HepG2 (cell line): Measurements from ENCODE around the gene ANKZF1. TPM values are rescaled to one million over a fixed set of nuclear protein-coding genes. Genes with fewer than 3 reads are reported as not detected.

Experiments
- ATRX ChIP-seq: sonication (generic); formaldehyde crosslinking; IDR thresholded peaks from 2 replicates; pipeline ENCODE4 v1.4.0; 2020; ENCODE audit warnings: missing genetic modification reagents, borderline replicate concordance
- DR1 ChIP-seq: sonication (generic); formaldehyde crosslinking; IDR thresholded peaks from 2 replicates; pipeline ENCODE4 v1.8.0; 2021; ENCODE audit warnings: mild to moderate bottlenecking, missing genetic modification reagents, inconsistent platforms
- HNRNPUL1 ChIP-seq: fragments of 200-400 bp; formaldehyde crosslinking; IDR thresholded peaks from 2 replicates; pipeline ENCODE4 v1.6.1; 2017; ENCODE audit warnings: low read depth, mild to moderate bottlenecking, low read length, moderate library complexity
- IKZF5 ChIP-seq: IDR thresholded peaks from 2 replicates; pipeline ENCODE4 v1.6.1; 2018; ENCODE audit warnings: missing genetic modification reagents, mild to moderate bottlenecking, missing compliant biosample characterization
- NFE2 ChIP-seq: sonication (generic); formaldehyde crosslinking; IDR thresholded peaks from 2 replicates; pipeline ENCODE4 v1.4.0; 2020; ENCODE audit warnings: missing genetic modification reagents
- NFIC ChIP-seq: IDR thresholded peaks from 2 replicates; pipeline ENCODE4 v1.6.1; 2012; ENCODE audit warnings: mild to moderate bottlenecking, low read length, inconsistent platforms
- NKX3-1 ChIP-seq: sonication (generic); formaldehyde crosslinking; IDR thresholded peaks from 2 replicates; pipeline ENCODE4 v1.5.0; 2020; ENCODE audit warnings: missing genetic modification reagents
- PREB ChIP-seq: sonication (generic); formaldehyde crosslinking; IDR thresholded peaks from 2 replicates; pipeline ENCODE4 v1.4.0; 2020; ENCODE audit warnings: missing genetic modification reagents
- RBFOX2 ChIP-seq: fragments of 200-400 bp; formaldehyde crosslinking; IDR thresholded peaks from 2 replicates; pipeline ENCODE4 v1.6.1; 2017; ENCODE audit warnings: low read depth, mild to moderate bottlenecking, low read length
- RCOR2 ChIP-seq: IDR thresholded peaks from 2 replicates; pipeline ENCODE4 v1.6.1; 2016; ENCODE audit warnings: missing biosample characterization, missing genetic modification reagents
- RFXANK ChIP-seq: IDR thresholded peaks from 2 replicates; pipeline ENCODE4 v1.6.1; 2016
- SMARCC2 ChIP-seq: fragments of 450-650 bp; IDR thresholded peaks from 2 replicates; pipeline ENCODE4 v1.6.1; 2017; ENCODE audit warnings: antibody characterized with exemption, mild to moderate bottlenecking
- SMYD3 ChIP-seq: sonication (generic); formaldehyde crosslinking; IDR thresholded peaks from 2 replicates; pipeline ENCODE4 v1.8.1; 2023; ENCODE audit warnings: mild to moderate bottlenecking, missing genetic modification reagents
- TSC22D2 ChIP-seq: sonication (generic); formaldehyde crosslinking; IDR thresholded peaks from 2 replicates; pipeline ENCODE4 v1.5.1; 2020; ENCODE audit warnings: missing genetic modification reagents, mild to moderate bottlenecking, borderline replicate concordance
- ZFP36L2 ChIP-seq: sonication (generic); formaldehyde crosslinking; IDR thresholded peaks from 2 replicates; pipeline ENCODE4 v1.4.0; 2020; ENCODE audit warnings: missing genetic modification reagents
- ZNF10 ChIP-seq: sonication (generic); formaldehyde crosslinking; IDR thresholded peaks from 2 replicates; pipeline ENCODE4 v1.4.0; 2020; ENCODE audit warnings: mild to moderate bottlenecking, low read depth, missing genetic modification reagents, borderline replicate concordance
- ZNF354B ChIP-seq: sonication (generic); formaldehyde crosslinking; IDR thresholded peaks from 2 replicates; pipeline ENCODE4 v1.8.0; 2022; ENCODE audit warnings: mild to moderate bottlenecking, missing genetic modification reagents
- ZNF607 ChIP-seq: sonication (generic); formaldehyde crosslinking; IDR thresholded peaks from 2 replicates; pipeline ENCODE4 v1.5.1; 2020; ENCODE audit warnings: missing genetic modification reagents, mild to moderate bottlenecking, borderline replicate concordance
- ZNF644 ChIP-seq: IDR thresholded peaks from 2 replicates; pipeline ENCODE4 v1.6.1; 2016; ENCODE audit warnings: low read depth
- ZNF713 ChIP-seq: sonication (generic); formaldehyde crosslinking; IDR thresholded peaks from 2 replicates; pipeline ENCODE4 v1.4.0; 2020; ENCODE audit warnings: mild to moderate bottlenecking, missing genetic modification reagents
- ZNF780A ChIP-seq: sonication (generic); formaldehyde crosslinking; IDR thresholded peaks from 2 replicates; pipeline ENCODE4 v1.8.0; 2022; ENCODE audit warnings: mild to moderate bottlenecking, missing genetic modification reagents, moderate library complexity
- ZNF883 ChIP-seq: sonication (generic); formaldehyde crosslinking; IDR thresholded peaks from 2 replicates; pipeline ENCODE4 v1.5.1; 2020; ENCODE audit warnings: mild to moderate bottlenecking, missing genetic modification reagents; ENCODE audit errors: not compliant biosample characterization
- polyA plus RNA-seq, 8 experiments: library from polyadenylated mRNA; depleted of rRNA in 3 of 8; stranded (reverse) in 7 of 8; unstranded in 1 of 8; fragments of >200 nt; fragmentation: Illumina TruSeq in 4 of 8; extraction: Trizol in 4 of 8; gene quantifications; 2 replicates each; pipeline versions ENCODE4 v1.2.1 to v1.2.3, GENCODE V29; 2011 to 2016; ENCODE audit warnings: low read depth in 4 of 8, missing spikeins in 1 of 8, mixed read lengths in 1 of 8; ENCODE audit not compliant: insufficient read depth in 1 of 8
- total RNA-seq, 5 experiments: library from RNA; depleted of rRNA; stranded (reverse); fragments of >200 nt; fragmentation: Illumina TruSeq; extraction: Trizol; gene quantifications; 2 replicates each; pipeline ENCODE4 v1.2.3, GENCODE V29; 2016; ENCODE audit warnings: low read depth in 1 of 5
- TF ChIP-seq, protein P1 (sequence below): sonication (generic); formaldehyde crosslinking; IDR thresholded peaks from 2 replicates; pipeline ENCODE4 v1.4.0; 2020; ENCODE audit warnings: low read depth, missing genetic modification reagents
- TF ChIP-seq, protein P2 (sequence below): sonication (generic); formaldehyde crosslinking; IDR thresholded peaks from 2 replicates; pipeline ENCODE4 v1.5.0; 2020; ENCODE audit warnings: missing genetic modification reagents, mild to moderate bottlenecking, borderline replicate concordance

The ANKZF1 gene
- total and polyA plus RNA-seq, 2 of the 13 experiments (the other 11 are each of a cell fraction or from before 2014, with no cell fraction given) = 25.3 to 128 TPM

DNA sequence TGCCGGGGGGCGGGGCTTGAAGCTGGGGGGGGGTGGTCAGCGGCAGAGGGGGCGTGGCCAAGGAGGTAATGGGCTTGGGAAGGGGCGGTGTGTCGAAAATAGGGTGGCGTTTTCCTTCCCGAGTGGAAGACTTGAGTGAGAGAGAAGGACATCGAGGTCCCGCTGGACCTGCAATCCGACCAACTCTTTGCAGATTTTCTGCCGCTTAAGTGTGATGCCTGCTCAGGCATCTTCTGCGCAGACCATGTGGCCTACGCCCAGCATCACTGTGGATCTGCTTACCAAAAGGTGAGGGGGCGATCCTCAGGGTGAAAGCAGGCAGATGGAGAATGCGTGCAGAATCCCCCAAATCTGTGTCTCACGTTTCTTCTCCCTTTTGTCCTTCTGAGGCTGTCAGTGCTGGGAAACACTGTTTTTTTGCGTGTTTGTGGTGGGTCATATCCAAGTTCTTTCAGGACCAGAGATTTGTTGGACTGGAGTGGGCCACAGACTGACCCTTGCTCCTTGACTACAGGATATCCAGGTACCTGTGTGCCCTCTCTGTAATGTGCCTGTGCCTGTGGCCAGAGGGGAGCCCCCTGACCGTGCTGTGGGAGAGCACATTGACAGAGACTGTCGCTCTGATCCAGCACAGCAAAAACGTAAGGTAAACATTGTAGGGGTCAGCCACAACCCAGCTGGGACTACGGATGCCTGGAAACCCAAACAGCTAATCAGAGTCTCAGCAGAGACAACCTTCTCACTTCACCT is 22.3 kb upstream of the ANKZF1 start (continued):
- TF ChIP-seq SMYD3 (no peak), RFXANK (CRISPR knock-in tag) (no peak), ZFP36L2 (CRISPR knock-in tag) (no peak), NKX3-1 (CRISPR knock-in tag) (no peak), ZNF883 (CRISPR knock-in tag) (peak; percentile 16), RCOR2 (no peak), ZNF607 (CRISPR knock-in tag) (peak; percentile 68; the same call in 1 of the 2 replicates), ZNF644 (CRISPR knock-in tag) (no peak), HNRNPUL1 (no peak), SMARCC2 (no peak), ATRX (CRISPR knock-in tag) (no peak), IKZF5 (CRISPR knock-in tag) (no peak; the same call in 1 of the 2 replicates), ZNF780A (CRISPR knock-in tag) (no peak), RBFOX2 (peak; percentile 52), TSC22D2 (0 out of 2 replicates have a peak, but pooled peaks have one; percentile 19), NFIC (no peak), PREB (CRISPR knock-in tag) (no peak), DR1 (CRISPR knock-in tag) (no peak), ZNF354B (CRISPR knock-in tag) (no peak), ZNF713 (no peak), NFE2 (CRISPR knock-in tag) (no peak), ZNF10 (CRISPR knock-in tag) (no peak)
- TF ChIP-seq, protein P1, sequence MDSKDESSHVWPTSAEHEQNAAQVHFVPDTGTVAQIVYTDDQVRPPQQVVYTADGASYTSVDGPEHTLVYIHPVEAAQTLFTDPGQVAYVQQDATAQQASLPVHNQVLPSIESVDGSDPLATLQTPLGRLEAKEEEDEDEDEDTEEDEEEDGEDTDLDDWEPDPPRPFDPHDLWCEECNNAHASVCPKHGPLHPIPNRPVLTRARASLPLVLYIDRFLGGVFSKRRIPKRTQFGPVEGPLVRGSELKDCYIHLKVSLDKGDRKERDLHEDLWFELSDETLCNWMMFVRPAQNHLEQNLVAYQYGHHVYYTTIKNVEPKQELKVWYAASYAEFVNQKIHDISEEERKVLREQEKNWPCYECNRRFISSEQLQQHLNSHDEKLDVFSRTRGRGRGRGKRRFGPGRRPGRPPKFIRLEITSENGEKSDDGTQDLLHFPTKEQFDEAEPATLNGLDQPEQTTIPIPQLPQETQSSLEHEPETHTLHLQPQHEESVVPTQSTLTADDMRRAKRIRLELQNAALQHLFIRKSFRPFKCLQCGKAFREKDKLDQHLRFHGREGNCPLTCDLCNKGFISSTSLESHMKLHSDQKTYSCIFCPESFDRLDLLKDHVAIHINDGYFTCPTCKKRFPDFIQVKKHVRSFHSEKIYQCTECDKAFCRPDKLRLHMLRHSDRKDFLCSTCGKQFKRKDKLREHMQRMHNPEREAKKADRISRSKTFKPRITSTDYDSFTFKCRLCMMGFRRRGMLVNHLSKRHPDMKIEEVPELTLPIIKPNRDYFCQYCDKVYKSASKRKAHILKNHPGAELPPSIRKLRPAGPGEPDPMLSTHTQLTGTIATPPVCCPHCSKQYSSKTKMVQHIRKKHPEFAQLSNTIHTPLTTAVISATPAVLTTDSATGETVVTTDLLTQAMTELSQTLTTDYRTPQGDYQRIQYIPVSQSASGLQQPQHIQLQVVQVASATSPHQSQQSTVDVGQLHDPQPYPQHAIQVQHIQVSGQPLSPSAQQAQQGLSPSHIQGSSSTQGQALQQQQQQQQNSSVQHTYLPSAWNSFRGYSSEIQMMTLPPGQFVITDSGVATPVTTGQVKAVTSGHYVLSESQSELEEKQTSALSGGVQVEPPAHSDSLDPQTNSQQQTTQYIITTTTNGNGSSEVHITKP (CRISPR knock-in tag) = no peak
- TF ChIP-seq, protein P2, sequence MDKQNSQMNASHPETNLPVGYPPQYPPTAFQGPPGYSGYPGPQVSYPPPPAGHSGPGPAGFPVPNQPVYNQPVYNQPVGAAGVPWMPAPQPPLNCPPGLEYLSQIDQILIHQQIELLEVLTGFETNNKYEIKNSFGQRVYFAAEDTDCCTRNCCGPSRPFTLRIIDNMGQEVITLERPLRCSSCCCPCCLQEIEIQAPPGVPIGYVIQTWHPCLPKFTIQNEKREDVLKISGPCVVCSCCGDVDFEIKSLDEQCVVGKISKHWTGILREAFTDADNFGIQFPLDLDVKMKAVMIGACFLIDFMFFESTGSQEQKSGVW (CRISPR knock-in tag) = no peak
